GM23338 (cell line): ENCODE results near the gene ZIC5. TPM values are rescaled to one million over a fixed set of nuclear protein-coding genes. Genes with fewer than 3 reads are reported as not detected.
A peak's percentile ranks its signal among the peaks of the same experiment; 100 is the strongest.

Experiments used
- ATAC-seq: fragments of 200-7000 bp; cut with Tn5 transposase; 3 replicates; pipeline ENCODE4 v1.9.1; 2020
- DNase-seq: peaks from one replicate; pipeline ENCODE4 v3.0.0-alpha.2; 2015; ENCODE audit warnings: low spot score
- H2AFZ ChIP-seq: fragments of 200-600 bp; sonication (generic); 2 replicates; pipeline ENCODE4 v1.8.0; 2016; ENCODE audit warnings: antibody characterized with exemption, mild to moderate bottlenecking, moderate library complexity
- H3F3A ChIP-seq: fragments of 200-600 bp; sonication (generic); replicated peaks from 2 replicates; pipeline ENCODE4 v1.8.0; 2017; ENCODE audit warnings: antibody characterized with exemption, mixed run types, low read depth
- H3K27ac ChIP-seq: fragments of 200-600 bp; sonication (generic); 2 replicates; pipeline ENCODE4 v1.6.1; 2016; ENCODE audit warnings: low read depth
- H3K27me3 ChIP-seq: fragments of 200-600 bp; sonication (generic); 2 replicates; pipeline ENCODE4 v1.8.0; 2016; ENCODE audit warnings: mild to moderate bottlenecking, mixed run types, moderate library complexity; ENCODE audit not compliant: insufficient read depth
- H3K36me3 ChIP-seq: fragments of 200-600 bp; sonication (generic); 2 replicates; pipeline ENCODE4 v1.8.0; 2016; ENCODE audit warnings: mild to moderate bottlenecking; ENCODE audit not compliant: insufficient read depth
- H3K4me1 ChIP-seq: fragments of 200-600 bp; sonication (generic); 2 replicates; pipeline ENCODE4 v1.8.0; 2016; ENCODE audit warnings: mild to moderate bottlenecking, moderate library complexity; ENCODE audit not compliant: insufficient read depth
- H3K4me2 ChIP-seq: fragments of 200-600 bp; sonication (generic); 2 replicates; pipeline ENCODE4 v1.7.1; 2017; ENCODE audit warnings: mixed run types
- H3K4me3 ChIP-seq: fragments of 200-600 bp; sonication (generic); 2 replicates; pipeline ENCODE4 v1.6.1; 2016; ENCODE audit warnings: mixed run types
- H3K79me2 ChIP-seq: fragments of 200-600 bp; sonication (generic); replicated peaks from 2 replicates; pipeline ENCODE4 v1.8.0; 2017; ENCODE audit warnings: mild to moderate bottlenecking; ENCODE audit not compliant: insufficient read depth
- H3K9me2 ChIP-seq: fragments of 200-600 bp; sonication (generic); 2 replicates; pipeline ENCODE4 v1.8.0; 2017; ENCODE audit not compliant: insufficient read depth
- H4K20me1 ChIP-seq: fragments of 200-600 bp; sonication (generic); replicated peaks from 2 replicates; pipeline ENCODE4 v1.8.0; 2017; ENCODE audit warnings: mild to moderate bottlenecking; ENCODE audit not compliant: insufficient read depth
- H3K27ac Mint-ChIP-seq: 2 replicates; pipeline ENCODE4 v1.8.0; 2020; ENCODE audit warnings: inconsistent platforms, mild to moderate bottlenecking, moderate library complexity, mixed read lengths
- H3K27me3 Mint-ChIP-seq: 3 replicates; pipeline ENCODE4 v1.8.0; 2022; ENCODE audit warnings: low read depth, mild to moderate bottlenecking, moderate library complexity, mixed read lengths, inconsistent platforms; ENCODE audit not compliant: insufficient read depth, poor library complexity
- H3K36me3 Mint-ChIP-seq: 3 replicates; pipeline ENCODE4 v1.8.0; 2021; ENCODE audit warnings: low read depth, mild to moderate bottlenecking, inconsistent platforms, moderate library complexity, mixed read lengths
- H3K4me1 Mint-ChIP-seq: 3 replicates; pipeline ENCODE4 v1.8.0; 2020; ENCODE audit warnings: mild to moderate bottlenecking, inconsistent platforms, mixed read lengths
- H3K4me3 Mint-ChIP-seq: 3 replicates; pipeline ENCODE4 v1.8.0; 2021; ENCODE audit warnings: moderate library complexity, mild to moderate bottlenecking, inconsistent platforms, mixed read lengths
- H3K9me3 Mint-ChIP-seq: 3 replicates; pipeline ENCODE4 v1.8.0; 2020; ENCODE audit warnings: moderate library complexity, mild to moderate bottlenecking, inconsistent platforms, mixed read lengths
- CREB1 ChIP-seq: fragments of 250-450 bp; sonication (Bioruptor Pico); IDR thresholded peaks from 2 replicates; pipeline ENCODE4 v1.5.0; 2020; ENCODE audit warnings: low read depth, mild to moderate bottlenecking, moderate library complexity
- EZH2 ChIP-seq: fragments of 200-600 bp; sonication (generic); IDR thresholded peaks from one replicate; pipeline ENCODE4 v1.8.0; 2017; ENCODE audit warnings: antibody characterized with exemption, mild to moderate bottlenecking, low read depth; ENCODE audit not compliant: unreplicated experiment
- EZH2phosphoT487 ChIP-seq: fragments of 200-600 bp; sonication (generic); IDR thresholded peaks from one replicate; pipeline ENCODE4 v1.8.1; 2018; ENCODE audit warnings: antibody characterized with exemption; ENCODE audit not compliant: unreplicated experiment
- ZNF114 ChIP-seq: fragments of 250-450 bp; sonication (Bioruptor Pico); IDR thresholded peaks from 2 replicates; pipeline ENCODE4 v1.5.0; 2020; ENCODE audit warnings: mild to moderate bottlenecking, moderate library complexity
- ZNF331 ChIP-seq: fragments of 250-450 bp; sonication (Bioruptor Pico); IDR thresholded peaks from 2 replicates; pipeline ENCODE4 v1.5.0; 2020; ENCODE audit warnings: low read depth, mild to moderate bottlenecking, moderate library complexity
- polyA plus RNA-seq: library from polyadenylated mRNA; unstranded; fragments of >200 nt; fragmentation: Nextera tagmentation; extraction: Ambion mirVana; gene quantifications from 2 replicates; pipeline ENCODE4 v1.2.1, GENCODE V29; 2016
- total RNA-seq: library from RNA; depleted of rRNA; stranded (reverse); fragments of >200 nt; shearing (Covaris generic); gene quantifications from 2 replicates; pipeline ENCODE4 v1.2.3, GENCODE V29; 2014
- TF ChIP-seq, protein P1 (sequence below), 2 experiments: fragments of 200-600 bp in 1 of 2; sonication (generic) in 1 of 2; conservative IDR thresholded peaks; 2 replicates each; pipeline versions ENCODE4 v1.5.1 to v1.6.1; 2016 to 2017; ENCODE audit warnings: antibody characterized with exemption in 2 of 2, low read depth in 2 of 2, mild to moderate bottlenecking in 2 of 2, moderate library complexity in 1 of 2
- TF ChIP-seq, protein P2 (sequence below): IDR thresholded peaks from one replicate; pipeline ENCODE4 v1.6.1; 2018; ENCODE audit warnings: antibody characterized with exemption; ENCODE audit not compliant: unreplicated experiment
- TF ChIP-seq, protein P3 (sequence below): fragments of 250-450 bp; sonication (Bioruptor Pico); IDR thresholded peaks from 2 replicates; pipeline ENCODE4 v1.5.0; 2020; ENCODE audit warnings: mild to moderate bottlenecking, moderate library complexity

Gene ZIC5
- total and polyA plus RNA-seq, 2 experiments from 2014 or later, result 14.1 to 28.0 TPM

DNA sequence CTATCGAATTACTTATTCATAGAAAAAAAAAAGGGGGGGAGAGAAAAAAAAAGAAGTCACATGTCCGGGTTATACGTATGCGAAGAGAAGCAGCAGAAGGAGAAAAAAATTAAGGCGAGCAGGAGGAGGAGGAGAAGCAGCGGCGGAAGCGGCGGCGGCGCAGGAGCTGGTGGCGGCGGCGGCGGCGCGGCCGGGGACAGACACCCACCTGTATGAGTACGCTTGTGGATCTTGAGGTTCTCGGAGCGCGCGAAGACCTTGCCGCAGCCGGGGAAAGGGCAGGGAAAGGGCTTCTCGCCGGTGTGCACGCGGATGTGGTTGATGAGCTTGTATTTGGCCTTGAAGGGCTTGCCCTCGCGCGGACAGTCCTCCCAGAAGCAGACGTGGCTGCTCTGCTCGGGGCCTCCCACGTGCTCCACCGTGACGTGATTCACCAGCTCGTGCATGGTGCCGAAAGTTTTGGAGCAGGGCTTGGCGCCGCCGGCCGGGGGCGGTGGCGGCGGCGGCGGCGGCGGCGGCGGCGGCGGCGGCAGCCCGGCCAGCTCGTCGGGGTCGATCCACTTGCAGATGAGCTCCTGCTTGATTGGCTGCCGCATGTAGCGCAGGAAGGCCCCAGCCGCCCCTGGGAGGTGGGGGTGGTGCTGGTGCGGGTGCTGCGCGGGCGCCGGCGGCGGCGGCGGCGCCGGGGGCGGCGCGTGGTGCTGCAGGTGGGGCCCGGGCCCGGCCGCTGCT, 1.5 kb downstream of the ZIC5 start:
- Mint-ChIP-seq H3K4me3 (peak overlapping the region; percentile 100), H3K4me1 (peaks cover 48% of the 10 kb centered on the region), H3K27ac (peak overlapping the region; percentile 96), H3K27me3 (peaks cover 43% of the 10 kb centered on the region), H3K9me3 (peaks cover 4% of the 10 kb centered on the region; the same call in 2 of the 3 replicates), H3K36me3 (peaks cover 44% of the 10 kb centered on the region)
- Histone ChIP-seq H3K4me2 (peak overlapping the region; percentile 85), H2AFZ (no peak overlapping the region), H3K4me1 (peaks cover 46% of the 10 kb centered on the region), H3K27ac (no peak overlapping the region), H3K27me3 (peaks cover 47% of the 10 kb centered on the region), H4K20me1 (peaks cover 27% of the 10 kb centered on the region), H3K9me2 (no peaks in the 10 kb centered on the region), H3K79me2 (peaks cover 47% of the 10 kb centered on the region), H3K4me3 (peak overlapping the region; percentile 91), H3F3A (peaks cover 2% of the 10 kb centered on the region; the same call in 1 of the 2 replicates), H3K36me3 (peaks cover 11% of the 10 kb centered on the region)
- ATAC-seq, result peak; percentile 2
- TF ChIP-seq EZH2 (peak; percentile 49), CREB1 (CRISPR knock-in tag) (no peak), ZNF331 (CRISPR knock-in tag) (no peak), EZH2phosphoT487 (no peak), ZNF114 (no peak)
- TF ChIP-seq, protein P1, sequence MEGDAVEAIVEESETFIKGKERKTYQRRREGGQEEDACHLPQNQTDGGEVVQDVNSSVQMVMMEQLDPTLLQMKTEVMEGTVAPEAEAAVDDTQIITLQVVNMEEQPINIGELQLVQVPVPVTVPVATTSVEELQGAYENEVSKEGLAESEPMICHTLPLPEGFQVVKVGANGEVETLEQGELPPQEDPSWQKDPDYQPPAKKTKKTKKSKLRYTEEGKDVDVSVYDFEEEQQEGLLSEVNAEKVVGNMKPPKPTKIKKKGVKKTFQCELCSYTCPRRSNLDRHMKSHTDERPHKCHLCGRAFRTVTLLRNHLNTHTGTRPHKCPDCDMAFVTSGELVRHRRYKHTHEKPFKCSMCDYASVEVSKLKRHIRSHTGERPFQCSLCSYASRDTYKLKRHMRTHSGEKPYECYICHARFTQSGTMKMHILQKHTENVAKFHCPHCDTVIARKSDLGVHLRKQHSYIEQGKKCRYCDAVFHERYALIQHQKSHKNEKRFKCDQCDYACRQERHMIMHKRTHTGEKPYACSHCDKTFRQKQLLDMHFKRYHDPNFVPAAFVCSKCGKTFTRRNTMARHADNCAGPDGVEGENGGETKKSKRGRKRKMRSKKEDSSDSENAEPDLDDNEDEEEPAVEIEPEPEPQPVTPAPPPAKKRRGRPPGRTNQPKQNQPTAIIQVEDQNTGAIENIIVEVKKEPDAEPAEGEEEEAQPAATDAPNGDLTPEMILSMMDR (conservative IDR thresholded peaks at IDR 0.05; ENCODE audit: low read depth in 2 of 2), result no peak
- TF ChIP-seq, protein P2, sequence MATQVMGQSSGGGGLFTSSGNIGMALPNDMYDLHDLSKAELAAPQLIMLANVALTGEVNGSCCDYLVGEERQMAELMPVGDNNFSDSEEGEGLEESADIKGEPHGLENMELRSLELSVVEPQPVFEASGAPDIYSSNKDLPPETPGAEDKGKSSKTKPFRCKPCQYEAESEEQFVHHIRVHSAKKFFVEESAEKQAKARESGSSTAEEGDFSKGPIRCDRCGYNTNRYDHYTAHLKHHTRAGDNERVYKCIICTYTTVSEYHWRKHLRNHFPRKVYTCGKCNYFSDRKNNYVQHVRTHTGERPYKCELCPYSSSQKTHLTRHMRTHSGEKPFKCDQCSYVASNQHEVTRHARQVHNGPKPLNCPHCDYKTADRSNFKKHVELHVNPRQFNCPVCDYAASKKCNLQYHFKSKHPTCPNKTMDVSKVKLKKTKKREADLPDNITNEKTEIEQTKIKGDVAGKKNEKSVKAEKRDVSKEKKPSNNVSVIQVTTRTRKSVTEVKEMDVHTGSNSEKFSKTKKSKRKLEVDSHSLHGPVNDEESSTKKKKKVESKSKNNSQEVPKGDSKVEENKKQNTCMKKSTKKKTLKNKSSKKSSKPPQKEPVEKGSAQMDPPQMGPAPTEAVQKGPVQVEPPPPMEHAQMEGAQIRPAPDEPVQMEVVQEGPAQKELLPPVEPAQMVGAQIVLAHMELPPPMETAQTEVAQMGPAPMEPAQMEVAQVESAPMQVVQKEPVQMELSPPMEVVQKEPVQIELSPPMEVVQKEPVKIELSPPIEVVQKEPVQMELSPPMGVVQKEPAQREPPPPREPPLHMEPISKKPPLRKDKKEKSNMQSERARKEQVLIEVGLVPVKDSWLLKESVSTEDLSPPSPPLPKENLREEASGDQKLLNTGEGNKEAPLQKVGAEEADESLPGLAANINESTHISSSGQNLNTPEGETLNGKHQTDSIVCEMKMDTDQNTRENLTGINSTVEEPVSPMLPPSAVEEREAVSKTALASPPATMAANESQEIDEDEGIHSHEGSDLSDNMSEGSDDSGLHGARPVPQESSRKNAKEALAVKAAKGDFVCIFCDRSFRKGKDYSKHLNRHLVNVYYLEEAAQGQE, result no peak
- TF ChIP-seq, protein P3, sequence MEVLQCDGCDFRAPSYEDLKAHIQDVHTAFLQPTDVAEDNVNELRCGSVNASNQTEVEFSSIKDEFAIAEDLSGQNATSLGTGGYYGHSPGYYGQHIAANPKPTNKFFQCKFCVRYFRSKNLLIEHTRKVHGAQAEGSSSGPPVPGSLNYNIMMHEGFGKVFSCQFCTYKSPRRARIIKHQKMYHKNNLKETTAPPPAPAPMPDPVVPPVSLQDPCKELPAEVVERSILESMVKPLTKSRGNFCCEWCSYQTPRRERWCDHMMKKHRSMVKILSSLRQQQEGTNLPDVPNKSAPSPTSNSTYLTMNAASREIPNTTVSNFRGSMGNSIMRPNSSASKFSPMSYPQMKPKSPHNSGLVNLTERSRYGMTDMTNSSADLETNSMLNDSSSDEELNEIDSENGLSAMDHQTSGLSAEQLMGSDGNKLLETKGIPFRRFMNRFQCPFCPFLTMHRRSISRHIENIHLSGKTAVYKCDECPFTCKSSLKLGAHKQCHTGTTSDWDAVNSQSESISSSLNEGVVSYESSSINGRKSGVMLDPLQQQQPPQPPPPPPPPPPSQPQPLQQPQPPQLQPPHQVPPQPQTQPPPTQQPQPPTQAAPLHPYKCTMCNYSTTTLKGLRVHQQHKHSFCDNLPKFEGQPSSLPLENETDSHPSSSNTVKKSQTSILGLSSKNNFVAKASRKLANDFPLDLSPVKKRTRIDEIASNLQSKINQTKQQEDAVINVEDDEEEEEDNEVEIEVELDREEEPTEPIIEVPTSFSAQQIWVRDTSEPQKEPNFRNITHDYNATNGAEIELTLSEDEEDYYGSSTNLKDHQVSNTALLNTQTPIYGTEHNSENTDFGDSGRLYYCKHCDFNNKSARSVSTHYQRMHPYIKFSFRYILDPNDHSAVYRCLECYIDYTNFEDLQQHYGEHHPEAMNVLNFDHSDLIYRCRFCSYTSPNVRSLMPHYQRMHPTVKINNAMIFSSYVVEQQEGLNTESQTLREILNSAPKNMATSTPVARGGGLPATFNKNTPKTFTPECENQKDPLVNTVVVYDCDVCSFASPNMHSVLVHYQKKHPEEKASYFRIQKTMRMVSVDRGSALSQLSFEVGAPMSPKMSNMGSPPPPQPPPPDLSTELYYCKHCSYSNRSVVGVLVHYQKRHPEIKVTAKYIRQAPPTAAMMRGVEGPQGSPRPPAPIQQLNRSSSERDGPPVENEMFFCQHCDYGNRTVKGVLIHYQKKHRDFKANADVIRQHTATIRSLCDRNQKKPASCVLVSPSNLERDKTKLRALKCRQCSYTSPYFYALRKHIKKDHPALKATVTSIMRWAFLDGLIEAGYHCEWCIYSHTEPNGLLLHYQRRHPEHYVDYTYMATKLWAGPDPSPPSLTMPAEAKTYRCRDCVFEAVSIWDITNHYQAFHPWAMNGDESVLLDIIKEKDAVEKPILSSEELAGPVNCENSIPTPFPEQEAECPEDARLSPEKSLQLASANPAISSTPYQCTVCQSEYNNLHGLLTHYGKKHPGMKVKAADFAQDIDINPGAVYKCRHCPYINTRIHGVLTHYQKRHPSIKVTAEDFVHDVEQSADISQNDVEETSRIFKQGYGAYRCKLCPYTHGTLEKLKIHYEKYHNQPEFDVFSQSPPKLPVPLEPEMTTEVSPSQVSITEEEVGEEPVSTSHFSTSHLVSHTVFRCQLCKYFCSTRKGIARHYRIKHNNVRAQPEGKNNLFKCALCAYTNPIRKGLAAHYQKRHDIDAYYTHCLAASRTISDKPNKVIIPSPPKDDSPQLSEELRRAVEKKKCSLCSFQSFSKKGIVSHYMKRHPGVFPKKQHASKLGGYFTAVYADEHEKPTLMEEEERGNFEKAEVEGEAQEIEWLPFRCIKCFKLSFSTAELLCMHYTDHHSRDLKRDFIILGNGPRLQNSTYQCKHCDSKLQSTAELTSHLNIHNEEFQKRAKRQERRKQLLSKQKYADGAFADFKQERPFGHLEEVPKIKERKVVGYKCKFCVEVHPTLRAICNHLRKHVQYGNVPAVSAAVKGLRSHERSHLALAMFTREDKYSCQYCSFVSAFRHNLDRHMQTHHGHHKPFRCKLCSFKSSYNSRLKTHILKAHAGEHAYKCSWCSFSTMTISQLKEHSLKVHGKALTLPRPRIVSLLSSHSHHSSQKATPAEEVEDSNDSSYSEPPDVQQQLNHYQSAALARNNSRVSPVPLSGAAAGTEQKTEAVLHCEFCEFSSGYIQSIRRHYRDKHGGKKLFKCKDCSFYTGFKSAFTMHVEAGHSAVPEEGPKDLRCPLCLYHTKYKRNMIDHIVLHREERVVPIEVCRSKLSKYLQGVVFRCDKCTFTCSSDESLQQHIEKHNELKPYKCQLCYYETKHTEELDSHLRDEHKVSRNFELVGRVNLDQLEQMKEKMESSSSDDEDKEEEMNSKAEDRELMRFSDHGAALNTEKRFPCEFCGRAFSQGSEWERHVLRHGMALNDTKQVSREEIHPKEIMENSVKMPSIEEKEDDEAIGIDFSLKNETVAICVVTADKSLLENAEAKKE (CRISPR knock-in tag), result no peak
- DNase-seq, result peak; percentile 84
